ENCODE measurements around the gene MPG.

Gene MPG

GRCh38 chr16:114327-114726 is 36.3 kb downstream of the MPG start:
- TF ChIP-seq, protein P1, sequence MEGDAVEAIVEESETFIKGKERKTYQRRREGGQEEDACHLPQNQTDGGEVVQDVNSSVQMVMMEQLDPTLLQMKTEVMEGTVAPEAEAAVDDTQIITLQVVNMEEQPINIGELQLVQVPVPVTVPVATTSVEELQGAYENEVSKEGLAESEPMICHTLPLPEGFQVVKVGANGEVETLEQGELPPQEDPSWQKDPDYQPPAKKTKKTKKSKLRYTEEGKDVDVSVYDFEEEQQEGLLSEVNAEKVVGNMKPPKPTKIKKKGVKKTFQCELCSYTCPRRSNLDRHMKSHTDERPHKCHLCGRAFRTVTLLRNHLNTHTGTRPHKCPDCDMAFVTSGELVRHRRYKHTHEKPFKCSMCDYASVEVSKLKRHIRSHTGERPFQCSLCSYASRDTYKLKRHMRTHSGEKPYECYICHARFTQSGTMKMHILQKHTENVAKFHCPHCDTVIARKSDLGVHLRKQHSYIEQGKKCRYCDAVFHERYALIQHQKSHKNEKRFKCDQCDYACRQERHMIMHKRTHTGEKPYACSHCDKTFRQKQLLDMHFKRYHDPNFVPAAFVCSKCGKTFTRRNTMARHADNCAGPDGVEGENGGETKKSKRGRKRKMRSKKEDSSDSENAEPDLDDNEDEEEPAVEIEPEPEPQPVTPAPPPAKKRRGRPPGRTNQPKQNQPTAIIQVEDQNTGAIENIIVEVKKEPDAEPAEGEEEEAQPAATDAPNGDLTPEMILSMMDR (IDR thresholded peaks at IDR 0.05; ENCODE audit: low read depth, low read length, poor library complexity, severe bottlenecking): no peak
- Histone ChIP-seq H3K27ac (ENCODE audit: low read depth, low read length) (no peak overlapping the region), H4K20me1 (ENCODE audit: control insufficient read depth, insufficient read depth, low read depth, low read length) (no peaks in the 10 kb centered on the region), H3F3A (ENCODE audit: control insufficient read depth, insufficient read depth) (peaks cover 6% of the 10 kb centered on the region), H3K27me3 (ENCODE audit: control insufficient read depth, low read length) (no peaks in the 10 kb centered on the region), H3K9me2 (replicated peaks; ENCODE audit: control insufficient read depth, low read length) (no peaks in the 10 kb centered on the region), H3K4me3 (ENCODE audit: low read length) (no peak overlapping the region), H3K36me3 (ENCODE audit: control insufficient read depth, low read length) (peaks cover 53% of the 10 kb centered on the region), H3K79me2 (ENCODE audit: control insufficient read depth, low read length) (no peaks in the 10 kb centered on the region), H3K4me2 (ENCODE audit: low read length) (no peak overlapping the region), H3K9me3 (ENCODE audit: control insufficient read depth, insufficient read depth, low read length) (no peaks in the 10 kb centered on the region), H3K4me1 (ENCODE audit: control insufficient read depth, low read length) (peaks cover 5% of the 10 kb centered on the region)

- Histone ChIP-seq H4K20me1 (ENCODE audit: control insufficient read depth, insufficient read depth, low read depth, low read length) (peaks cover 4% of the 10 kb centered on the region; the same call in 1 of the 2 replicates), H3F3A (ENCODE audit: control insufficient read depth, insufficient read depth) (peaks cover 7% of the 10 kb centered on the region), H3K27me3 (ENCODE audit: control insufficient read depth, low read length) (no peaks in the 10 kb centered on the region), H3K9me2 (replicated peaks; ENCODE audit: control insufficient read depth, low read length) (no peaks in the 10 kb centered on the region), H3K9me3 (ENCODE audit: control insufficient read depth, insufficient read depth, low read length) (no peaks in the 10 kb centered on the region), H3K4me1 (ENCODE audit: control insufficient read depth, low read length) (peaks cover 5% of the 10 kb centered on the region), H3K4me2 (ENCODE audit: low read length) (no peak overlapping the region), H3K27ac (ENCODE audit: low read depth, low read length) (no peak overlapping the region), H3K4me3 (ENCODE audit: low read length) (no peak overlapping the region), H3K36me3 (ENCODE audit: control insufficient read depth, low read length) (peaks cover 51% of the 10 kb centered on the region), H3K79me2 (ENCODE audit: control insufficient read depth, low read length) (no peaks in the 10 kb centered on the region)
- no peak for TF ChIP-seq EZH2phosphoT487 (IDR thresholded peaks at IDR 0.05; ENCODE audit: borderline replicate concordance, low read length)
- TF ChIP-seq, protein P1 (IDR thresholded peaks at IDR 0.05; ENCODE audit: low read depth, low read length, poor library complexity, severe bottlenecking): no peak
These were observed 38.0 kb downstream of the MPG start for GRCh38 chr16:116015-116414.

DNA sequence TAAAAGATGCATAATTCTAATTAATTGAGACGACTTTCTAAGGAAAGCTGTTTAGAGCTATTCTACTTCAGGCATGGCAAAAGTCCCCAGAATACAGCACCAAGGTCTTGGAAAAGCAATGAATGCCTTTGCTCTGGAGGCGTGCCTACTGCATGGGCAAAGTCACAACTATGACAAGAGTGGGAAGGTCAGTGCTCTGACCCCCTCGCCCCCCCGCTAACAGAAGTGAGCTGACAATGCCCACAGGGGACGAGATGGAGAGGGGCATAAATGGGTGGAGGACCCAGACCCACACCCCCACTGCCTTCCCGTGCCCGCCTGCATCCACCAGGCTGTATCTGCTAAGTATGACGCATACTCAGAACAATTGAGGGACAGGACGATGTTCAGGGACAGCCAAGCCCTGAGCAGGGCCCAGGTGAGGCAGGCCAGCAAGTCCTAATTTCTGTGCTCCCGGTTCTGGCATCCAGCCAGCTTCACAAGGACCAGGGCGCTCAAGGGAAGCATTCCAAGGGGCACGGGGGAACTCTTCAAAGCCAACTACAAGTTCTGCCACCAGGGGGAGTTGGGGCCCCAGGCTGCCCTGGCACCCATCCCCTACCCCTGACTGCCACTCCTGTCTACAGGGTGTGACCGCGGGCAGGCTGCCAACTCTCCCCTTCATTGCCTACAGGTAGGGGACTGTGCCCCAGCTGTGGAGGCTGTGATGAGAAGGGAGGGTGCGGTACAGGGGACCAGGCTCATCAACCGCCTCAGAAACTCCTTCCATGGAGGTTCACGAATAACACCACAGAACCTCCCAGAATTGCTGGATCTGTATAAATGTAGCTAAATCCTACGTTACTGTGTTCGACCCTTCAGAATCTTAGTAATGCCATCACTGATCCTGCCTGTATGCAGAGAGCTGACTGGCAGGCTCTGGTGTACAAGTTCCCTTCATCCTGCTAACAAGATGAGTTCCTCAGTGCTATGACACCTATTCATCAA is 39.6 kb downstream of the MPG start:
- H4K20me1 ChIP-seq (ENCODE audit: control insufficient read depth, insufficient read depth, low read depth, low read length): peaks cover 4% of the 10 kb centered on the region; the same call in 1 of the 2 replicates
- no peaks in the 10 kb centered on the region for H3K79me2 ChIP-seq (ENCODE audit: control insufficient read depth, low read length)
- H3K9me3 ChIP-seq (ENCODE audit: control insufficient read depth, insufficient read depth, low read length): no peaks in the 10 kb centered on the region
- H3K4me1 ChIP-seq (ENCODE audit: control insufficient read depth, low read length): peaks cover 5% of the 10 kb centered on the region
- H3K36me3 ChIP-seq (ENCODE audit: control insufficient read depth, low read length): peaks cover 42% of the 10 kb centered on the region
- TF ChIP-seq EZH2phosphoT487 (IDR thresholded peaks at IDR 0.05; ENCODE audit: borderline replicate concordance, low read length): no peak
- TF ChIP-seq, protein P1 (IDR thresholded peaks at IDR 0.05; ENCODE audit: low read depth, low read length, poor library complexity, severe bottlenecking): peak; percentile 93
- peaks cover 7% of the 10 kb centered on the region for H3F3A ChIP-seq (ENCODE audit: control insufficient read depth, insufficient read depth)
- H3K27ac ChIP-seq (ENCODE audit: low read depth, low read length): no peak overlapping the region
- H3K27me3 ChIP-seq (ENCODE audit: control insufficient read depth, low read length): no peaks in the 10 kb centered on the region
- H3K4me3 ChIP-seq (ENCODE audit: low read length): no peak overlapping the region
- no peak overlapping the region for H3K4me2 ChIP-seq (ENCODE audit: low read length)
- no peaks in the 10 kb centered on the region for H3K9me2 ChIP-seq (replicated peaks; ENCODE audit: control insufficient read depth, low read length)

Measured in DOHH2 (cell line).